ENCODE data around the gene CHRM2. TPM values are rescaled to one million over a fixed set of nuclear protein-coding genes. Genes with fewer than 3 reads are reported as not detected.

Gene CHRM2
- total RNA-seq, 1 donor from 2014 or later: 0.52 TPM

DNA sequence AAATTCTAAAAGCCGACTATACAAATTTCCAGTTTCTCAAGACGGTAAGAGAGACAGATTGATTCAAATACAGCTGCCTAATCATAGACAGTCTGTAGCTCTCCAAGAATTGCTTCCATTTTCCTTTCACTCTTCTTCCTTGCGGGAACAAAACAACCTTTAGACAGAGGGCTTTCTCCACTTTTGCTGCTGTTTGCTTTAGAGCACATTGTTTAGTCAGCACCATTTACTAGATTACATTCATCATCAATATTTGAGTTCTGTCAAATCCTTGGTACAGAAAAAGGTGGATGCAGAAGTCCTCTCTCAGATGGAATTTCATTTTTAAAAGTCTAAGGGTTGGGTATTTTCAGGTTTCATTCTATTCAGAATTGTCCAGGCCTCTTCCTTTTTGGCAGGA lies 137.4 kb downstream of the CHRM2 start:
- H3K36me3 ChIP-seq (ENCODE audit: control insufficient read depth in 3 of 3, insufficient read depth in 3 of 3, low read length in 3 of 3): no peaks in the 10 kb centered on the region
- no peaks in the 10 kb centered on the region for H3K4me1 ChIP-seq (ENCODE audit: control insufficient read depth in 3 of 3, insufficient read depth in 3 of 3, low read length in 3 of 3)
- no peak overlapping the region for H3K9ac ChIP-seq (ENCODE audit: low read depth in 1 of 3, low read length in 3 of 3)
- H3K27ac ChIP-seq (ENCODE audit: low read depth, low read length): no peak overlapping the region
- no peaks in the 10 kb centered on the region for H3K27me3 ChIP-seq (ENCODE audit: control insufficient read depth in 3 of 3, insufficient read depth in 3 of 3, low read length in 3 of 3)
- H3K9me3 ChIP-seq (ENCODE audit: control insufficient read depth in 3 of 3, low read length in 3 of 3): no peaks in the 10 kb centered on the region
- no peak overlapping the region for H3K4me3 ChIP-seq (ENCODE audit: low read length in 3 of 3)

DNA sequence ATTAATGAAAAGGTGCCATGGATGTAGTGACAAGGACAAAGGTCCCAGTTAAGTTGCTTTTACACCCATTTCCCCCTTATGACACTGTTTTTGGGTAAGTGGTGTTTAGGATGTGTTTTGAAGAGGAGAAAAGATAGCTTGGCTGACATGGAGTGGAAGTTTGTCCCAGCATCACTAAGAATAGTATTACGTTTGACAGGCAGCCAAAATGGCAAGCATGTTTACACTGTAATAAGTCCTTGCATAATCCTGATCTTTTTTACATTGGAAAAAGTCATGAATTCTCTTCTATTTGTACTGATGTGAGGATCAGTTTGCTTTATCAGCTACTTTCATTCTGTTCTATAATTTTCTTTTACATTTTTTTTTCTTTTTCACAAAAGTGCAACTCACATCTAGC lies 137.8 kb downstream of the CHRM2 start:
- H3K4me3 ChIP-seq (ENCODE audit: low read length in 3 of 3): no peak overlapping the region
- H3K9ac ChIP-seq (ENCODE audit: low read depth in 1 of 3, low read length in 3 of 3): no peak overlapping the region
- no peaks in the 10 kb centered on the region for H3K4me1 ChIP-seq (ENCODE audit: control insufficient read depth in 3 of 3, insufficient read depth in 3 of 3, low read length in 3 of 3)
- no peak overlapping the region for H3K27ac ChIP-seq (ENCODE audit: low read depth, low read length)
- no peaks in the 10 kb centered on the region for H3K27me3 ChIP-seq (ENCODE audit: control insufficient read depth in 3 of 3, insufficient read depth in 3 of 3, low read length in 3 of 3)
- H3K9me3 ChIP-seq (ENCODE audit: control insufficient read depth in 3 of 3, low read length in 3 of 3): no peaks in the 10 kb centered on the region
- no peaks in the 10 kb centered on the region for H3K36me3 ChIP-seq (ENCODE audit: control insufficient read depth in 3 of 3, insufficient read depth in 3 of 3, low read length in 3 of 3)

DNA sequence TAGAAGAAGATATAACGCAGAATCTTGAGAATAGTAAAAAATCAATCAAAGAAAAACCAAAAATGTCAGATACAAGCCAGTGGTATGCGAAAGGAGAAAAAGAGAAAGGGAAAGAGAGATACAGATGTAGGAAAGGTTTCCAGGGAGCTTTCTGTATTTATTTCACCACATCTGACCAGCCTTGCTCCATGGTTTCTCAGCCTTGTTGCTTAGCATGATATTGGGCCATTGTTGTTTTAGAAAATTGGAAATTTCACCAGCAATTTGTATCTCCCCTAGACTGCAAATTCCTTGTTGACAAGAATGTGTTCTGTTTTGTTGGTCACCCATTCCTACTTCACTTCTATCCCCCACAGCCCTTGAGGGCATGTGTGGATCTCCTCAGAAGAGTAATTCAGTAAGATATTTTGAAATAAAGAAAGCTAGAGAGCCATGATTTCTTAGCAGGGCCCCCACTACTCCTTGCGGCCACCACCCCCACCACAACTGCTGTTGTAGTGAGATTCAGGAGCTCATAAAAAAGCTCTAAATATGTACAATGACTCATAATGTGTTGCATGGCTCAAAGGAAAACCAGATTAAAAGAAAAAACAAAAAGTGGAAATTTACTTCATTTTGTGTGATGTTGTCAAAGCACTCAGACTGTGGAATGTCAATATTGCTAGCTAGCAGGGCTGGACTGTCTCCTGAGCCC lies 138.7 kb downstream of the CHRM2 start:
- no peak overlapping the region for H3K27ac ChIP-seq (ENCODE audit: low read depth, low read length)
- H3K4me1 ChIP-seq (ENCODE audit: control insufficient read depth in 3 of 3, insufficient read depth in 3 of 3, low read length in 3 of 3): no peaks in the 10 kb centered on the region
- no peaks in the 10 kb centered on the region for H3K9me3 ChIP-seq (ENCODE audit: control insufficient read depth in 3 of 3, low read length in 3 of 3)
- no peaks in the 10 kb centered on the region for H3K27me3 ChIP-seq (ENCODE audit: control insufficient read depth in 3 of 3, insufficient read depth in 3 of 3, low read length in 3 of 3)
- no peak overlapping the region for H3K9ac ChIP-seq (ENCODE audit: low read depth in 1 of 3, low read length in 3 of 3)
- no peak overlapping the region for H3K4me3 ChIP-seq (ENCODE audit: low read length in 3 of 3)
- no peaks in the 10 kb centered on the region for H3K36me3 ChIP-seq (ENCODE audit: control insufficient read depth in 3 of 3, insufficient read depth in 3 of 3, low read length in 3 of 3)

DNA sequence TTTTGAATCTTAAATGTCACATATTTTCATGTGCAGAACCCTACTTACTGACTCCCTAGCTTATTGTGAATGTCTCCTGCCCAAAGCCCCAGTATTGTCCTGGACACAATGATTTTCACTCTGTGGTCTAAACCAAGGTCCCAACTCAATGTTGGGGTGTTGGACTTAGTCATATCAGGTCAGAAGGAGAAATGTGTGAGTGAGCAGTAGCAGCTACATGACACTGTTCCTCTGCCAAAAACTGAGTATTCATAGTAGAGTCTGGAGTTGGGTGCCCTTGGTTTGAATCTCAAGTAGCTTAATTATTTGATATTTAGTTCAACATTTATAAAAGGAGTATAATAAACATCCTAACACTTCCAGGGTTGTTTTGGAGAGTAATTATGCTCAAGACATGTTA lies 141.0 kb downstream of the CHRM2 start:
- H3K9me3 ChIP-seq (ENCODE audit: control insufficient read depth in 3 of 3, low read length in 3 of 3): no peaks in the 10 kb centered on the region
- H3K27me3 ChIP-seq (ENCODE audit: control insufficient read depth in 3 of 3, insufficient read depth in 3 of 3, low read length in 3 of 3): no peaks in the 10 kb centered on the region
- no peaks in the 10 kb centered on the region for H3K4me1 ChIP-seq (ENCODE audit: control insufficient read depth in 3 of 3, insufficient read depth in 3 of 3, low read length in 3 of 3)
- H3K9ac ChIP-seq (ENCODE audit: low read depth in 1 of 3, low read length in 3 of 3): no peak overlapping the region
- H3K4me3 ChIP-seq (ENCODE audit: low read length in 3 of 3): no peak overlapping the region
- no peak overlapping the region for H3K27ac ChIP-seq (ENCODE audit: low read depth, low read length)
- H3K36me3 ChIP-seq (ENCODE audit: control insufficient read depth in 3 of 3, insufficient read depth in 3 of 3, low read length in 3 of 3): no peaks in the 10 kb centered on the region

DNA sequence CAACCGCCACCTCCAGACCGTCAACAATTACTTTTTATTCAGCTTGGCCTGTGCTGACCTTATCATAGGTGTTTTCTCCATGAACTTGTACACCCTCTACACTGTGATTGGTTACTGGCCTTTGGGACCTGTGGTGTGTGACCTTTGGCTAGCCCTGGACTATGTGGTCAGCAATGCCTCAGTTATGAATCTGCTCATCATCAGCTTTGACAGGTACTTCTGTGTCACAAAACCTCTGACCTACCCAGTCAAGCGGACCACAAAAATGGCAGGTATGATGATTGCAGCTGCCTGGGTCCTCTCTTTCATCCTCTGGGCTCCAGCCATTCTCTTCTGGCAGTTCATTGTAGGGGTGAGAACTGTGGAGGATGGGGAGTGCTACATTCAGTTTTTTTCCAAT lies 146.6 kb downstream of the CHRM2 start:
- H3K4me3 ChIP-seq (ENCODE audit: low read length in 3 of 3): no peak overlapping the region
- no peaks in the 10 kb centered on the region for H3K4me1 ChIP-seq (ENCODE audit: control insufficient read depth in 3 of 3, insufficient read depth in 3 of 3, low read length in 3 of 3)
- H3K27me3 ChIP-seq (ENCODE audit: control insufficient read depth in 3 of 3, insufficient read depth in 3 of 3, low read length in 3 of 3): no peaks in the 10 kb centered on the region
- H3K9ac ChIP-seq (ENCODE audit: low read depth in 1 of 3, low read length in 3 of 3): no peak overlapping the region
- H3K36me3 ChIP-seq (ENCODE audit: control insufficient read depth in 3 of 3, insufficient read depth in 3 of 3, low read length in 3 of 3): no peaks in the 10 kb centered on the region
- H3K27ac ChIP-seq (ENCODE audit: low read depth, low read length): no peak overlapping the region
- H3K9me3 ChIP-seq (ENCODE audit: control insufficient read depth in 3 of 3, low read length in 3 of 3): no peaks in the 10 kb centered on the region

DNA sequence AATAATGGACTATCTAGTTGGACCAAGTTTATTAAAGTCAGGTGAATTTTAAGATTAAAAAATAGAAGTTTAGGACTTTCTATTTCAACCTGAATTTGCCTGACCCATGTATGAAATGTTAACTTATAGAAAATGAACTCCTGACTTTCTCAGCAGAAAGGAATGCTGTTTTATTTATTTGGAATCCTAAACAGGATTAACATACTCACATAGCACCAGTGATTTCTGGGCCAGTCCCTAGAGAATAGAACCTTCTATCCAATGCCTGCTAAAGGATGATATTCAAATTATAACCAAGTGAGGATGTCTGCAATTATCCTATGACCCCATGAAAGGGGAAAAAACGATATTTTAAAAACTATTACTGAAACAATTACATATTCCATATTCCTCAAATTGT lies 148.8 kb downstream of the CHRM2 start:
- no peak overlapping the region for H3K4me3 ChIP-seq (ENCODE audit: low read length in 3 of 3)
- no peak overlapping the region for H3K9ac ChIP-seq (ENCODE audit: low read depth in 1 of 3, low read length in 3 of 3)
- H3K27ac ChIP-seq (ENCODE audit: low read depth, low read length): no peak overlapping the region
- no peaks in the 10 kb centered on the region for H3K36me3 ChIP-seq (ENCODE audit: control insufficient read depth in 3 of 3, insufficient read depth in 3 of 3, low read length in 3 of 3)
- H3K9me3 ChIP-seq (ENCODE audit: control insufficient read depth in 3 of 3, low read length in 3 of 3): no peaks in the 10 kb centered on the region
- no peaks in the 10 kb centered on the region for H3K27me3 ChIP-seq (ENCODE audit: control insufficient read depth in 3 of 3, insufficient read depth in 3 of 3, low read length in 3 of 3)
- H3K4me1 ChIP-seq (ENCODE audit: control insufficient read depth in 3 of 3, insufficient read depth in 3 of 3, low read length in 3 of 3): no peaks in the 10 kb centered on the region

DNA sequence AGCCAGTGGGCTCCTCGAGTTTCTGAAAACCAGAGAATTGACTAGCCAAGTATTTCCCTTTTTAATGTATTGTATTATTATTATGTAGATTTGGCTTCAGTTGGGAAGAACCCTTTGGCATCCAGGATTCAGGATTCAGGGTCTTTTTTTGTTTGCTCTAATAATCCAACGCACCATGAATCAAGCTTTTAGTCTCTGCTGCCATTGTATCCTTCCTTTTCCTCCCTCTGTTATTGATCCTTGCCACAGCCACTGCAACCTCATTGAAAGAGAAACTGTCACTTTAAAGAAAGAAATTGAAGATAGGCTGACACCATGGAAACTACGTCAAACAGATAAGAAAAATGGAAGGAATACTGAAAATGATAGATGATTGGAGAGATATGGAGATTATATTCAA lies 150.0 kb downstream of the CHRM2 start:
- Histone ChIP-seq H3K9me3 (ENCODE audit: control insufficient read depth in 3 of 3, low read length in 3 of 3) (no peaks in the 10 kb centered on the region), H3K4me3 (ENCODE audit: low read length in 3 of 3) (no peak overlapping the region), H3K27me3 (ENCODE audit: control insufficient read depth in 3 of 3, insufficient read depth in 3 of 3, low read length in 3 of 3) (no peaks in the 10 kb centered on the region), H3K9ac (ENCODE audit: low read depth in 1 of 3, low read length in 3 of 3) (no peak overlapping the region), H3K27ac (ENCODE audit: low read depth, low read length) (no peak overlapping the region), H3K4me1 (ENCODE audit: control insufficient read depth in 3 of 3, insufficient read depth in 3 of 3, low read length in 3 of 3) (no peaks in the 10 kb centered on the region), H3K36me3 (ENCODE audit: control insufficient read depth in 3 of 3, insufficient read depth in 3 of 3, low read length in 3 of 3) (no peaks in the 10 kb centered on the region)

DNA sequence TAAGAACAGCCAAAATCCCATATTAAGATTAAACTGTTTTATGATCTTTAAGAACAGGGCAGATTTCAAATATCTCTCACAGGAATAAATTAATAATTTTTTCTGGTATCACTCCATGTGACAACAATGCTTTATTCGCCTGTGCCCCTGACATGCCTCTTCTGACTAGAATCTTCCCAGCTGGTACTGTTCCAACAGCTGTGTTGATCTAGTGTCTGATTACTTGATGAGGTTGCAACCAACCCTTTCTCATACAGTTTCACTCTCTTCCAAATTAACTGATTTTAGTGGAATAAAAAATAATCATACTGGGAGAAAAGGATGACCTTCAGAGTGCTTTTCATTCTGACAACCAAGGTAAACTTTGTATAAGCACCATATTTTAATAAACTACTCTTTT lies 151.9 kb downstream of the CHRM2 start:
- Histone ChIP-seq H3K4me1 (ENCODE audit: control insufficient read depth in 3 of 3, insufficient read depth in 3 of 3, low read length in 3 of 3) (no peaks in the 10 kb centered on the region), H3K36me3 (ENCODE audit: control insufficient read depth in 3 of 3, insufficient read depth in 3 of 3, low read length in 3 of 3) (no peaks in the 10 kb centered on the region), H3K27me3 (ENCODE audit: control insufficient read depth in 3 of 3, insufficient read depth in 3 of 3, low read length in 3 of 3) (no peaks in the 10 kb centered on the region), H3K27ac (ENCODE audit: low read depth, low read length) (no peak overlapping the region), H3K9me3 (ENCODE audit: control insufficient read depth in 3 of 3, low read length in 3 of 3) (no peaks in the 10 kb centered on the region), H3K4me3 (ENCODE audit: low read length in 3 of 3) (no peak overlapping the region), H3K9ac (ENCODE audit: low read depth in 1 of 3, low read length in 3 of 3) (no peak overlapping the region)

DNA sequence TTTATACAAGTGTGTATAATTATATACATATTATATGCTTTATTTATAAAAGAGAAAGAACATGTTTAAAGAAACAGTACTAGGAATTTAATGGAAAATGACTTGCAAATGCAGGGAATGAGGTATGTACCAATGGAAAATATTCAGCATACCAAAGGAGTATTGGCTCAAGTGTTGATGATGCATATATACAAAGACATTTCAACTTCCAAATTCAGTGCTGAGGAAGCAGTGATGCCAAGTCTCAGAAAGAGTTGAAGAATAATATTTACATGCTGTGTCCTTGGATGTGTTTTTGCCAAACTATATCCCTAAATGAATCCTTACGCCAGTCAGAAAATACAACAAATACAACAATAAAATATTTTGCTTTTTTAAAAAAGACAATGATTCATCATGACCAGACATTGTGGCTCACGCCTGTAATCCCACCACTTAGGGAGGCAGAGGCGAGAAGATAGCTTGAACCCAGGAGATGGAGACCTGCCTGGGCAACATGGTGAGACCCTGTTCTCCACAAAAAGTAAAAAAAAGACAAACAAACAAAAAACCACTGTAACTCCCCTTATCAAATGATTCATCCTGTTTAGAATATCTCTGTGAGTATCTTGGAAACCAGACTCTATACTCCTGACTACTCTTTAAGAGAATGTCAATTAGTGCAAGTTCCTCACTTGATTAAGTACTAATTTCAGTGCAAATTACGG lies 157.2 kb downstream of the CHRM2 start:
- Histone ChIP-seq H3K9me3 (ENCODE audit: control insufficient read depth in 3 of 3, low read length in 3 of 3) (no peaks in the 10 kb centered on the region), H3K9ac (ENCODE audit: low read depth in 1 of 3, low read length in 3 of 3) (no peak overlapping the region), H3K27me3 (ENCODE audit: control insufficient read depth in 3 of 3, insufficient read depth in 3 of 3, low read length in 3 of 3) (no peaks in the 10 kb centered on the region)

DNA sequence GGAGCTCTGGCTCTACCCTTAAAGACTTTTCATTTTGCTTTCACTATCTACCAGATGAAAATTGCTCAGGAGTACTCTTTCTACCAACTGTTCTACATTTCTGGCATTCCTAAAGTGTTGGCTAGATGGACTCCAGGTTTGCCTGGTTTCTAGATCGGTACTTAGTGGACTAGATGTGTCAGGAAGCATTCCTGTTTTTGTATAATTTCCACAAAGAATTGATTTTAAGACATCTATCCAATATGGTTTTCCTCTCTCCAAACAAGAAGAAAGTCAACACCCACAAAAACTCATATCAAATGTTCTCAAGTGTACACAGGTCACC lies 157.7 kb downstream of the CHRM2 start:
- H3K27ac ChIP-seq (ENCODE audit: low read depth, low read length): no peak overlapping the region

More for the DNA sequence above, 157.2 kb downstream of the CHRM2 start:
- Histone ChIP-seq H3K4me1 (ENCODE audit: control insufficient read depth in 3 of 3, insufficient read depth in 3 of 3, low read length in 3 of 3) (no peaks in the 10 kb centered on the region), H3K27ac (ENCODE audit: low read depth, low read length) (no peak overlapping the region), H3K36me3 (ENCODE audit: control insufficient read depth in 3 of 3, insufficient read depth in 3 of 3, low read length in 3 of 3) (no peaks in the 10 kb centered on the region), H3K4me3 (ENCODE audit: low read length in 3 of 3) (no peak overlapping the region)

More for the DNA sequence above, 157.7 kb downstream of the CHRM2 start:
- no peaks in the 10 kb centered on the region for H3K36me3 ChIP-seq (ENCODE audit: control insufficient read depth in 3 of 3, insufficient read depth in 3 of 3, low read length in 3 of 3)
- no peak overlapping the region for H3K9ac ChIP-seq (ENCODE audit: low read depth in 1 of 3, low read length in 3 of 3)
- H3K9me3 ChIP-seq (ENCODE audit: control insufficient read depth in 3 of 3, low read length in 3 of 3): no peaks in the 10 kb centered on the region
- H3K4me3 ChIP-seq (ENCODE audit: low read length in 3 of 3): no peak overlapping the region
- no peaks in the 10 kb centered on the region for H3K27me3 ChIP-seq (ENCODE audit: control insufficient read depth in 3 of 3, insufficient read depth in 3 of 3, low read length in 3 of 3)
- no peaks in the 10 kb centered on the region for H3K4me1 ChIP-seq (ENCODE audit: control insufficient read depth in 3 of 3, insufficient read depth in 3 of 3, low read length in 3 of 3)
